HG02938 (cell line): ENCODE data around the gene PTPN9.
"Not testable (repeated sequence)": the region's sequence is repeated elsewhere in the genome, so short reads cannot be mapped to it uniquely, and the experiment has no call there.

Experiments used
- ATAC-seq: cut with Tn5 transposase; IDR thresholded peaks from one replicate; pipeline ENCODE4 v1.9.1; 2021; ENCODE audit warnings: mild to moderate bottlenecking, moderate library complexity; ENCODE audit not compliant: unreplicated experiment

The PTPN9 gene

GRCh38 chr15:75532413-75533250, 46.5 kb downstream of the PTPN9 start:
- ATAC-seq, result no peak

DNA sequence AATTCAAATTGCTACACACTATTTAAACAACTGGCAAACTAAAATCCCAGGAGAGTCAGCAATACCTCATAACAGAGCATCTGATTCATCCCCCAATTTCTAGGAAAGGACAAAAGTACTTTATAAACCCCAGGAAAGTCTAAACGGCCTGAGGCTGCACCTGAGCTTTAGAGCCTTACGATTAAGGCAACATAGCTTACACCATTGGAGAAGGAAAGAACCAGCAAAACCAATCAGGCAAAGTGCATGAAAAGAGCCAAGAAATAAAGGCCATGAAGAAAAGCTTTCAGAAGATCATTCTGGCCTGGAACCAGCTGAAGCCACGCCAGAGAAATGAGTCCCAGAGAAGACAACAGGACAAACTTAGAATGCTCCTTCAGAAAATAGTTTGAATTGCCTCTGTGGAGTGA, 48.1 kb downstream of the PTPN9 start:
- ATAC-seq, result no peak

- ATAC-seq, result no peak
Observed at GRCh38 chr15:75530169-75530568, 48.9 kb downstream of the PTPN9 start.

GRCh38 chr15:75525756-75526155, 53.4 kb downstream of the PTPN9 start:
- ATAC-seq, result not testable (repeated sequence)

- no peak for ATAC-seq
Observed at GRCh38 chr15:75523011-75523410, 56.1 kb downstream of the PTPN9 start.

GRCh38 chr15:75517233-75517632, 61.9 kb downstream of the PTPN9 start:
- ATAC-seq, result no peak

DNA sequence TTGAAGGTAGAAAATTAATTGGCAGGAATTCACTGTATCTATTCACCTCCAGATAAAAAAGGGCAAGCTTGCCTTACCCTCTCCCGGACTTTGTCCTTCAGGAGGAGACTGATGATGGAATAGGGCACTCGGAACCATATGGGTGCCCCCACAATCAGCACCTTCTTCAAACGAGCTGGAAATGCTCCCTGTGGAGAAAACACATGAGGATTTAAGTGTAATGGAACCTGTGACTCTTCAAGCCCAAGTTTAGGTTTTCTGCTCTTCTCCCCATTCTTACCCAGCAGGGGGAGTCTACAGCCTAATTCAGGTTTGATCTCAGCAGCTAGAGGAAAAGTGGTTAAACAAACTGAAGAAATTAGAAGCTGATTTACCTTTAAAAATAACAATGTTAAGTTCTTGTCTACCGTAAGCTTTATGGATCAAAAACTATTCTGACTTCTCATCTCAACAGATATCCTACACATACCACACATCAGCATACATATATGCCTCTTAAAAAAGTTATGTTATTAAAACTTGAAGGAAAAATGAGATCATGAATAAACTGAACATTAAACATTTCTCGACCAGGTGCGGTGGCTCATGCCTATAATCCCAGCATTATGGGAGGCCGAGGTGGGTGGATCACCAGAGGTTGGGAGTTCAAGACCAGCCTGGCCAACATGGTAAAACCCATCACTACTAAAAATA, 70.1 kb downstream of the PTPN9 start:
- no peak for ATAC-seq

DNA sequence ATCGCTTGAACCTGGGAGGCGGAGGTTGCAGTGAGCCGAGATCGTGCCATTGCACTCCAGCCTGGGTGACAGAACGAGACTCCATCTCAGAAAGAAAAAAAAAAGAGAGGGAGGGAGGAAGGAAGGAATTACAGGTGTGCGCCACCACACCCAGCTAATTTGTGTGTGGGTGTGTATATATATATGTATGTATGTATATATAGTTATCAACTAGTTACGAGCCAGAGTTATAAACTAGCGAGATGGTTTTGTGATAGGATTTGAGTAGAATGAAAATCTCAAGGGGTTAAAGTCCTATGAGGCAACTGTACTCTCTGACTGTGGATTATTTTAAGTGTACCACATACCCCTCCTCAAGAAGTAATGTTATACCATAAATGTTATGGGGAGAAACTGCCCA, 76.8 kb downstream of the PTPN9 start:
- ATAC-seq, result no peak

DNA sequence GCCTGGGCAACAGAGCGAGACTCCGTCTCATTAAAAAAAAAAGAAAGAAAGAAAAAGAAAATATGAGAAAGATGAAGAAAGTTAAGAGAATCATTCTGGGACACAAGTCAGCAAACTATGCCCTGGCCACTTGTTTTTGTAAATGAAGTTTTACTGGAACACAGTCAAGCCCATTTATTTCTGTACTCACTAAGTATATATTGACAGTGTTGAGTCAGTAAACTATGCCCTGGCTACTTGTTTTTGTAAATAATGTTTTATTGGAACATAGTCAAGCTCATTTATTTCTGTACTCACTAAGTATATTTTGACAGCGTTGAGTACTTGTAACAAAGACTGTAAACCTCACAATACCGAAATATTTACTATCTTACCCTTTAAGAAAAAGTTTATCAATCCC, 85.4 kb downstream of the PTPN9 start:
- no peak for ATAC-seq

- no peak for ATAC-seq
Observed at GRCh38 chr15:75483961-75484360, 95.2 kb downstream of the PTPN9 start.

GRCh38 chr15:75483556-75483955, 95.6 kb downstream of the PTPN9 start:
- ATAC-seq, result not testable (repeated sequence)

- ATAC-seq, result no peak
Observed at GRCh38 chr15:75483106-75483505, 96.0 kb downstream of the PTPN9 start.

DNA sequence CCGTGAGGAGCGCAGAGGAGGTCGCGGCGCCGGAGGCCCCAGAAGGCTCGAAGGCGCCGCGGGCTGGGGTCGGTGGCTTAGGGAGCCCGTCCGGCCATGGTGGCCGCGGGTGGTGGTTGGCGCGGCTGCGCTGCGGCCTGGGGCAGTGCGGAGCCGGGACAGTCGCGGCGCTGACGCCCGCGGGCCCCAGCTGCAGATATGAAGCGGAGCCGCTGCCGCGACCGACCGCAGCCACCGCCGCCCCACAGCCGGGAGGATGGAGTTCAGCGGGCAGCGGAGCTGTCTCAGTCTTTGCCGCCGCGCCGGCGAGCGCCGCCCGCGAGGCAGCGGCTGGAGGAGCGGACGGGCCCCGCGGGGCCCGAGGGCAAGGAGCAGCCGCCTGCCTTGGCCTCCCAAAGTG, 98.7 kb downstream of the PTPN9 start:
- not testable (repeated sequence) for ATAC-seq

DNA sequence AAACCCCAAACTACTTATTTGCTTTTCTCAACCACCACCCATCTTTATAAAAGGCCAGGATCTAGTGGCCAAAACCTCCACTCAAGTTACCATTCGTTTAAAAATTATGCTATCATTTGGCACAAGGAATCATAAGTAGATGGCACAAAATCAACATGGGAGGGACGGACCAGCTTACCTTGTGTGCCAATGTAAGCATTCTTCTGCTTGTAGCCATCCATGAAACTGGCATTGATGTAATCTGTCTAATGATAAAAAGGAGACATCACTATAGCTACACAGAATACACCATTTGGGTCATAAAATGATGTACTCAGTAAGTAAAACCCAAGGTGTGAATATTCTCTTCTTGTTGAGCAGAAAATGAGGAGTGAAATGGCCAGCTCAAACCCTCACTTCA, 99.4 kb downstream of the PTPN9 start:
- no peak for ATAC-seq

- not testable (repeated sequence) for ATAC-seq
Observed at GRCh38 chr15:75477094-75477493, 102.0 kb downstream of the PTPN9 start.

DNA sequence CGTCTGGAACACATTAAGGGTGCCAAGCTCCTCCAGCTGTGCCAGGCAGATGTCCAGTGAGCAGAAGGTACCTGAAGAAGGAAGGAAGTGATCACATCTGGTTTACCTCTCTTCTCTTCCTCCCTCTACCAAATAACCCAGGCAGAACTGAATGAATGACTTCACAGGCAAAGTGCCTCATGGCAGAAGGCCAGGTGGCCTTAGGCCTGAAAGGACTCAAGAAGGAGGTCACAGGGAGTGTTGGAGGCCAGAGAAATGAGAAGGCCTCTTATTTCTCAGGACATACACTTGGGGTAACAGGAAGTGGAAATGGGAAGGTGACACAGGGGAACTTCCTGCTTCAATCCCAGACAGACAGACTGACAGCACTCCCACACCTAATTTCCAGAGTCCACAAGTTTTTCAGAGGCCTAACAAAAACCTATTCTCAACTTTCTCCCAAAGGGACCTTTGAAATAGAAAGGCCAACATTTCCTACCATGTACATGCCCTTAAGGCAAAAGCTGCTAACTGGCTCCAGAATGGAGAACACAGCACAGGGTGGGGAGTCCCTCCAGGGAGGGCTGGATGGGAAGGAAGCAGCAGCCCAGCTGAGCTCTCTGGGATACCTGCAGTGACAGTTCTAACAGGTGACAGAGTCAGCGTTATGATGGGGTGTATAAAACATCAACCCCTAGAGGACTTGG, 110.1 kb downstream of the PTPN9 start:
- no peak for ATAC-seq

GRCh38 chr15:75460646-75461045, 118.5 kb downstream of the PTPN9 start:
- ATAC-seq, result no peak

DNA sequence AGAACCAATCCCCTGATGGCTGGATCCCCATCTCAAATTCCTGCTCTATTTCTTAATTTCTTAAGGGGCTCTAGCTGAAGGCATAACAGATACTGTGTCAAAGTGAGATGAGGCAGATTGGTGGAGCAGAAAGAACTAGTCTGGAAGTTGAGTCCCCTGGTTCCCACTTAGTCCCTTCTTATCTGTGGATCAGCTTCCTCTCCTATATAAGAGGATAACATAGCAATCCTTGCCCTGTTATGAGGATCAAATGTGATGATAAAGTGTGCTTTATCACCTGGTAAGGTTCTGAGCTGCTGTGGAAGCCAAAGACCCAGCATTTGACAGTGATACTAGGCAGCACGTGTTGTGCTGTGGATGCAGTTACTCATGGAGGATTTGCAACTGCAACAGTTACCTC, 119.5 kb downstream of the PTPN9 start:
- ATAC-seq, result no peak

- ATAC-seq, result no peak
Observed at GRCh38 chr15:75456710-75457109, 122.4 kb downstream of the PTPN9 start.

DNA sequence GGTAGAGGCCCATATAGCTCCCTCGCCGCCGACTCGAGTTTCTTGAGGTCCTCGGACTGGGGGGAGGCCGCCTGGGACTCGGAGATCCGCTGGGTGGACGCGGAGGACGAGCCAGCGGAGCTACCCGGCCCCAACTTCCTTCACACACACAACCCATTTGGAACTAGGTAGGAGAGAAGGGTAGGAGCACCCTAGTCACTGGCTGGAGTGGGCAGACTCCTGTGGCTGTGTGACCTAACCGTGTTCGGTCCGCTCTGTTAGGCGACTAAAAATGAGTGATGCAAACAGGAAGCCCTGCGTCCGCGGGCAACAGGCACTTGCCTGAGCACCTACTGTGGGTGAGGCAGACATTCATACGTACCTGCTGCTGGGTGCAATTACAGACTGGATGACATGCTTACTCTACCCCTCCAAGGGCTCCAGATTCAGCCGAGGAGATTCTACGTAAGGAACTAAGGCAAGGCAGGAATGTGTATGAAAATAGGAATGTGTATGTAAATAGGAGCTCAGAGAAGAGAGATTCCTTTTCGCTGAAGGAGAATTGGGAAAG, 123.1 kb downstream of the PTPN9 start:
- no peak for ATAC-seq

DNA sequence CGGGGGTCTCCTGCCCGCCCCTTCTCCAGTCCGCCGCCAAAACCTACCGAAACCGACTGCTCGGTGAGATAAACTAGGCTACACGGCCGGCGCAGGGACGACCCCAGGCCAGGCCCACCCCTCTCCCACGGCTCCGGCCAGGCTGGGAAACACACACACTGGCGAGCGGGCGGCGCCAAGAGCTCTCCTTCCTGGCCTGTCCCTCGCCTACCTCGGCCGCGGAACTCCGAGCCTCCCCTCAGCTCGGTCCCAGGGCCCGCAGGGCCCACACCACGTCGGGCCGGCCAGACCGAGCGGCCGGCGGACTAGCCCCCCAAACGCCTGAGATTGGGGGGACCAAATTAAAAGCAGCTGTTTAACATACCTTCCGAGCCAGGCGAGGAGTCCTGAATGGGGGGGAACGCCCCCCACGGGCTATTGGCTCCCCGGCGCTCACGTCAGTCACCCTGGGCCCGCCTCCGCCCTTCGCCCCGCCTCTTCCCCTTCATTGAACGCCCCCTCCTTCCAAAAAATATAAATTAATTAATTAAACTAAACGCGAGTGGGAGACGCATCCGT, 123.6 kb downstream of the PTPN9 start:
- ATAC-seq, result no peak
